Body of pancreas (tissue), 4 donors: ENCODE results near the gene CCDC124.

Experiments used
- POLR2A ChIP-seq, 3 donors: fragments of 450-650 bp; IDR thresholded peaks; one replicate each; pipeline ENCODE4 v1.6.1; 2016; ENCODE audit warnings: antibody characterized with exemption in 3 of 3, mild to moderate bottlenecking in 2 of 3
- TF ChIP-seq, protein P1 (sequence below), 7 experiments: fragments of 450-650 bp in 4 of 7; fragments of 200-600 bp in 3 of 7; sonication (generic) in 3 of 7; IDR thresholded peaks; one replicate each; pipeline ENCODE4 v1.5.1; 2016 to 2019; ENCODE audit warnings: antibody characterized with exemption in 7 of 7

DNA sequence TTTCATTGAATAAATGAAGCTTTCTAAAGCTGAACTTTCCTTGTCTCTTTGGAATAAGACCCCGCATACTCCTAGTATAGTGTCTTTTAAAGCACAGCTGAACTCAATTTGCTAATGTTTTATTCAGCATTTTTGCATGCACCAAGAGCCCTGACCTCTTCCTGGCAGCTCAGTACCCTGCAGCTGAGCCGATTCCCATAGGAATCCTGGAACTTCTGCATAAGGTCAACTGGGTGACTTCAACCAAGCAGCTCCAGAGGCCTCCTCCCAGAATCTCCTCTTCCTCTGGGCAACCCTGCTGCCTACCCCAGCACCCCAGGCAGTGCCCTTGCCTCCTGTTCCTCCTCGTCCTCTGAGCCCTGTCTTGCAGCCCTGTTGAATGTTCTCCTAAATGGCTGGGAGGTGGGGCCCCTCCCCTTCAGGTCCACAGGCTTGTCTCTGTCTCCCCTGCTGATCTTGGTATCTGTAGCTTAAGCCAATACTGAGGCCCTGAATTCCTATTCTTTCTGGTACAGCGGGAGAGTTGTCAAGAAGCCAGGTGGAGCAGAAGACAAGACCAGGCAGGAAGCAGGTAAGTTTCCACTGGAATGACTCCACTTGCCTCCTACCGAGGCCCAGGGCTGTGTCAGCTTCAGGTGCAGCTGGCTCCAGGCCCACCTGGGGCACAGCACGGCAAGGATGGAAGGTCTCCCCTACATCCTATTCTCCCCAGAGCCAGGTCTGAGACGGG lies 23.6 kb upstream of the CCDC124 start:
- no peak for TF ChIP-seq POLR2A (IDR thresholded peaks at IDR 0.05)
- TF ChIP-seq, protein P1, sequence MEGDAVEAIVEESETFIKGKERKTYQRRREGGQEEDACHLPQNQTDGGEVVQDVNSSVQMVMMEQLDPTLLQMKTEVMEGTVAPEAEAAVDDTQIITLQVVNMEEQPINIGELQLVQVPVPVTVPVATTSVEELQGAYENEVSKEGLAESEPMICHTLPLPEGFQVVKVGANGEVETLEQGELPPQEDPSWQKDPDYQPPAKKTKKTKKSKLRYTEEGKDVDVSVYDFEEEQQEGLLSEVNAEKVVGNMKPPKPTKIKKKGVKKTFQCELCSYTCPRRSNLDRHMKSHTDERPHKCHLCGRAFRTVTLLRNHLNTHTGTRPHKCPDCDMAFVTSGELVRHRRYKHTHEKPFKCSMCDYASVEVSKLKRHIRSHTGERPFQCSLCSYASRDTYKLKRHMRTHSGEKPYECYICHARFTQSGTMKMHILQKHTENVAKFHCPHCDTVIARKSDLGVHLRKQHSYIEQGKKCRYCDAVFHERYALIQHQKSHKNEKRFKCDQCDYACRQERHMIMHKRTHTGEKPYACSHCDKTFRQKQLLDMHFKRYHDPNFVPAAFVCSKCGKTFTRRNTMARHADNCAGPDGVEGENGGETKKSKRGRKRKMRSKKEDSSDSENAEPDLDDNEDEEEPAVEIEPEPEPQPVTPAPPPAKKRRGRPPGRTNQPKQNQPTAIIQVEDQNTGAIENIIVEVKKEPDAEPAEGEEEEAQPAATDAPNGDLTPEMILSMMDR (IDR thresholded peaks at IDR 0.05): no peak
